Stimulated activated CD8-positive, alpha-beta memory T cell treated with anti-CD3 and anti-CD28 coated beads, Interleukin-12 subunit alpha, Interleukin-12 subunit beta, amount 100 ng/mL, for 1 hour (primary cell): ENCODE measurements around the gene ANO9.
"Not testable (repeated sequence)": the region's sequence is repeated elsewhere in the genome, so short reads cannot be mapped to it uniquely, and the experiment has no call there.

Source experiments
- DNase-seq: peaks from one replicate; pipeline ENCODE4 v3.0.0-alpha.2; 2020; ENCODE audit warnings: low read depth

ANO9 gene

GRCh38 chr11:433641-434040, 8.2 kb downstream of the ANO9 start:
- DNase-seq: no peak

GRCh38 chr11:433111-433510, 8.7 kb downstream of the ANO9 start:
- no peak for DNase-seq

GRCh38 chr11:432501-433100, 9.2 kb downstream of the ANO9 start:
- DNase-seq: no peak

GRCh38 chr11:431921-432320, 9.9 kb downstream of the ANO9 start:
- DNase-seq: no peak

- DNase-seq: no peak
Observed at GRCh38 chr11:429931-430456, 11.8 kb downstream of the ANO9 start.

- DNase-seq: no peak
Observed at GRCh38 chr11:429391-429790, 12.4 kb downstream of the ANO9 start.

- DNase-seq: no peak
Observed at GRCh38 chr11:428295-428694, 13.5 kb downstream of the ANO9 start.

- no peak for DNase-seq
Observed at GRCh38 chr11:426851-427250, 15.0 kb downstream of the ANO9 start.

GRCh38 chr11:425301-425700, 16.5 kb downstream of the ANO9 start:
- DNase-seq: no peak

GRCh38 chr11:424766-425165, 17.0 kb downstream of the ANO9 start:
- not testable (repeated sequence) for DNase-seq

GRCh38 chr11:424232-424631, 17.6 kb downstream of the ANO9 start:
- no peak for DNase-seq

GRCh38 chr11:422249-422656, 19.6 kb downstream of the ANO9 start:
- DNase-seq: no peak

GRCh38 chr11:420911-421321, 20.9 kb downstream of the ANO9 start:
- DNase-seq: no peak

- no peak for DNase-seq
Observed at GRCh38 chr11:420054-420910, 21.5 kb downstream of the ANO9 start.

- no peak for DNase-seq
Observed at GRCh38 chr11:419248-420005, 22.4 kb downstream of the ANO9 start.

GRCh38 chr11:418343-419247, 23.2 kb downstream of the ANO9 start:
- DNase-seq: no peak

- no peak for DNase-seq
Observed at GRCh38 chr11:417652-418342, 24.0 kb downstream of the ANO9 start.

- DNase-seq: no peak
Observed at GRCh38 chr11:416757-417621, 24.8 kb downstream of the ANO9 start.

GRCh38 chr11:416051-416756, 25.6 kb downstream of the ANO9 start:
- no peak for DNase-seq
